NCI-H446 treated with DMSO at 0.1 percent for 48 hours (cell line): ENCODE measurements around the gene SPTBN1.

Experiments
- DNase-seq: peaks from one replicate; lab custom pipeline; 2025; lab: John Stamatoyannopoulos, UW

Gene SPTBN1

GRCh38 chr2:54632733-54633692 is 176.9 kb downstream of the SPTBN1 start:
- no peak for DNase-seq

- DNase-seq, result no peak
These were observed 177.9 kb downstream of the SPTBN1 start for GRCh38 chr2:54634021-54634420.

GRCh38 chr2:54634564-54635511 is 178.7 kb downstream of the SPTBN1 start:
- no peak for DNase-seq

GRCh38 chr2:54635554-54636152 is 179.5 kb downstream of the SPTBN1 start:
- DNase-seq, result no peak

- no peak for DNase-seq
These were observed 180.4 kb downstream of the SPTBN1 start for GRCh38 chr2:54636415-54637139.

GRCh38 chr2:54638103-54638502 is 182.0 kb downstream of the SPTBN1 start:
- no peak for DNase-seq

GRCh38 chr2:54638774-54639187 is 182.7 kb downstream of the SPTBN1 start:
- no peak for DNase-seq

GRCh38 chr2:54639609-54640008 is 183.5 kb downstream of the SPTBN1 start:
- no peak for DNase-seq

GRCh38 chr2:54640834-54641540 is 184.9 kb downstream of the SPTBN1 start:
- no peak for DNase-seq

GRCh38 chr2:54641988-54642387 is 185.9 kb downstream of the SPTBN1 start:
- DNase-seq, result no peak

- DNase-seq, result no peak
These were observed 186.7 kb downstream of the SPTBN1 start for GRCh38 chr2:54642677-54643430.

- no peak for DNase-seq
These were observed 188.1 kb downstream of the SPTBN1 start for GRCh38 chr2:54644236-54644635.

- no peak for DNase-seq
These were observed 190.2 kb downstream of the SPTBN1 start for GRCh38 chr2:54646170-54646927.

- DNase-seq, result no peak
These were observed 192.1 kb downstream of the SPTBN1 start for GRCh38 chr2:54648256-54648655.

GRCh38 chr2:54649191-54649590 is 193.1 kb downstream of the SPTBN1 start:
- DNase-seq, result no peak

GRCh38 chr2:54649633-54650032 is 193.5 kb downstream of the SPTBN1 start:
- no peak for DNase-seq

- DNase-seq, result no peak
These were observed 194.5 kb downstream of the SPTBN1 start for GRCh38 chr2:54650612-54651011.

GRCh38 chr2:54651291-54651690 is 195.2 kb downstream of the SPTBN1 start:
- no peak for DNase-seq

- no peak for DNase-seq
These were observed 196.4 kb downstream of the SPTBN1 start for GRCh38 chr2:54652540-54652939.
